GM19193 (cell line): ENCODE measurements around the gene GPR25.

Experiments used
- POLR2A ChIP-seq: IDR thresholded peaks from 4 replicates; pipeline ENCODE4 v1.6.1; 2011; ENCODE audit not compliant: insufficient read depth, insufficient read length; ENCODE audit errors: extremely low read depth

Gene GPR25

DNA sequence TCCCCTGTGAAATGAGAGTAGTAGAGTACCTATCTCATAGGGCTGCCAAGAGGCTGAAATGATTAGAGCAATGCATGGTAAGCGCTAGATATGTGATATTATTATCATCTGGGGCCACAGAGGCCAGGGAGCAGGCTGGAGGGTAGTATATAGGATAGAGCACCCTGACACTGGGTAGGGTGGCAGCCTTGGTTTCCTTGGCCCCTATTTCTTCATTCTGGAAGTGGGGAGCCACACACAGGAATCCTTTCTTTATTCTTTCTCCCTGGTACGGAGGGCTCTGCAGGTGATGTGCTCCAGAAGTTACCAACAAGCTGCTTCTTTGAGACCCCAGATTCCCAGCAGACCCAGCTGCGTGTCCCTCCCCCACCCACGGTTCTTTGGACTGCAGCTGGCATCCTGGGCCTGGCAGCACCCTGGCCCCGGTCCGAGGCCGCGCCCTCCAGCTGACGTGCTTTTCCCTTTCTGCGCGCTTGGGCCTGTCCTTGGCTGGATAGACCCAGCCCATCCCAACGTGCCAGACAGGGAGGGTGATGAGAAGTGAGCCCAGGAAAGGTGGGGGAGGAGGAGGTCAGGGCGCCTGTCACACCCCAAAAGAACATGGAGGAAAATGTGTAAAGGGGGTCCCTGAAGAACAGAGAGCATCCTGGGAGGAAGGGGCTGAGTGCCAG, 40.1 kb downstream of the GPR25 start:
- TF ChIP-seq POLR2A: no peak

DNA sequence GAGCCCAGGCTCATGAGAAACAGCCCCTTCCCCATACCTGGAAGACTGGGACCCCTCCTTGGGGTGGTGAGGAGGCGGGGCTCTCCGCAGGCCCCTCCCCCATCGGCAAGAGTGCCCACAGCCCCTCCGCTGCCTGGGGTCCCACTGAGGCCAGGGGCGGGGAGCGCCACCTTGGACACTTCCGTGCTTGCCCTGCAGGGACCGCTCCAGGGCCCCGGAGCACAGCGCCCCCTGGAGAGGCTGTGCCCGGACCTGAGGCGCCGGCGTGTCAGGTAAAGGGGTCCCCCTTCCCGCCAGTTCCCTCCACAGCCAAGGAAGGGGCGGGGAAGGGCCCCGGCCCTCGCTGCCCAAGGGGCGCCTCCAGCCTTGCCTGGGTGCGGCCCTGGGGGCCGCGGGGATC, 43.4 kb downstream of the GPR25 start:
- no peak for TF ChIP-seq POLR2A

DNA sequence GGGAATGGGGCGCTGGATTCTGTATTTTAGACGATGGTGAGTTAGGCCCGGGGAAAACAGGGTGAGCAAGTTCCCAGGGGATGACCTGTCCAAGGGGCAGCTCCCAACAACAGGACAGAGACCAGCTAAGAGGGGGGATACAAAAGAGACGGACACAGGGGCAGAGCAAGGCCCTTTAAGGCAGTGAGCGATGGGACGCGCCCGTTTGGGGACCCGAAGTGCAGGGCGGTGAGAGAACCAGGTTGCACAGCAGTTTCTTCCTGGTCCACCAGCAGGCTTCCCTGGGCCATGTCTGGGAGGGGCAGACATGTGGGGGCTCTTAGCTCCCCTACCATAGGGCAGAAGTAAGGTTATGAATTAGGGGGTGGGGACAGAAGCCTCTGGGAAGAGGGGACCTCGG, 43.9 kb downstream of the GPR25 start:
- no peak for TF ChIP-seq POLR2A

DNA sequence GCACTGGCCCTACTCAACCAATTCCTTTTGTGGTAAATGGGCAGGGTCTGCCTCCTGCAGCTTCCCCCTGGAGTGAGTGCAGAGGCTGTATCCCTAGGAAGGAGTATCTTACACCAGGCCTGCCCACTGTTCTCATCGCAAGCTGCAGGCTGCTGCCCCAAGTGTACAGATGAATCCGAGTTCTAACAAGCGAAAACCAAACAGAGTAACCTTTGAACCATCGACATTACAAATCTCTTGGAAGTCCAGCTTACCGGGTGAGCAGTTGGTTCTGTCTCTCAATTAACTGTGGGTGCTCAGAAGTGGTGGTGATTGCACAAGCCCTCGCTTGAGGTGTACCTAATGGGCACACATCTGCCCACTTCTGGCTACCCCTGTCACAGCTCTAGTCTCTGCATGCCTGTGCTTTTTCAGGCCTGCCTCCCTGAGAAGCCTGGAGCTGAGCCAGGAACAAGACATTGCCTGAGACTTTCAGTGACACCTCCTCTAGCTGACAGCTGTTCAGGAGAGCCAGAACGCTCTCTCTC, 44.6 kb downstream of the GPR25 start:
- TF ChIP-seq POLR2A: no peak

DNA sequence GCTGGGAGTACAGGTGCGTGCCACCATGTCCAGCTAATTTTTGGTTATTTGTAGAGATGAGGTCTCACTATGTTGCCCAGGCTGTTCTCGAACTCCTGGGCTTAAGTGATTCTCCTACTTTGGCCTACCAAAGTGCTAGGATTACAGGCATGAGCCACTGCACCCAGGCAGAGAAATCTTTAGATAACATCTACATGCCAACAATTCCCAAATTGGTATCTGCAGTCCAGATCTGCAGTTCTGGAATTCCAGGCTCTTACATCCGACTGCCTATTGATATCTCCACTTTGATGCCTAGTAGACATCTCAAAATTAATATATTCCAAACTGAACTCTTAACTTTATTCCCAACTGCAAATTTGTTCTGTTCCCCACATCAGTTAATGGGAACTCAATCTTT, 45.2 kb downstream of the GPR25 start:
- TF ChIP-seq POLR2A: no peak

DNA sequence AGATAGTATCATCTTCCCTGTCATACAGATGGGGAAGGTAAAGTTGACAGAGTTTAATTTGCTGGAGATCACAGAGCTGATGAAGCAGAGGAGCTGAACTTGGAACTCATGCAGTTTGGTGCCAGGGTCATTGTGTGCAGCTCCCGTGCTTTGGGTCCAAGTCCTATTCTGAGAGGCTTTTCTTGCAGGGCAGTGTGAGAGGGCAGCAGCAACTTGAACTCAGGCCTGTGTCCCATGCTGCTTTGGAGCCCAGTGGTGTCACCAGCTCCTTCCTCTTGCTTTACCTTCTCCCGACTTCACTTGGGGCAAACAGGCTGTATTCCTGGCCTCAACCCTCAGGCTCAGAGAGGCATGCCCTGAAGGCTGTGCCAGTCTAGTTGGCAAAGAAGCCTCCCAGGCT, 46.6 kb downstream of the GPR25 start:
- no peak for TF ChIP-seq POLR2A

DNA sequence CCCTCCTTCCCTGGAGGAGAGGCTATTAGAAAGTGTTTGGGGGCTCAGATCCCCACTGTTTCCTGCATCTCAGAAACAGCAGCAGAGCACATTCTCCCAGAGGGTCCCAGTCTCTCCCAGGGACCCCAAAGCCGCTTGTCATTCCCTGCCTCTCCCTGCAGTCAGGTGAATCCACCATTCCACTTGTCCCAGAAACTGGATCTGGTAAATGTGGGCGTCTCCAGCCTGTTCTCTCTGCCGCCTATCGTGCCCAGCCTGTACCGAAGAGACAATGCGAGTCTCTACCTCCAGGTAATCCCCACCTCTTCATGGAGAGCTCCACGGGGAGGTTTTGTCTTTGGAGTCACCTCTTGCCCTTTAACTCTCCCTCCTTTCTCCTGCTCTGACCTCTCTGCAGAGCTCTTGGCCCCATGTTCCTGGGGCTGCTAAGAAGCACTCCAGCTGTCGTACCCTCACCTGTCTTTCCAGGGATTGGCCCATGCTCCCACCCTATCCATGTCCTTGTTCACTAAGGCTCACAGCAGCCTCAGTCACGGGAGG, 48.9 kb downstream of the GPR25 start:
- TF ChIP-seq POLR2A: no peak

DNA sequence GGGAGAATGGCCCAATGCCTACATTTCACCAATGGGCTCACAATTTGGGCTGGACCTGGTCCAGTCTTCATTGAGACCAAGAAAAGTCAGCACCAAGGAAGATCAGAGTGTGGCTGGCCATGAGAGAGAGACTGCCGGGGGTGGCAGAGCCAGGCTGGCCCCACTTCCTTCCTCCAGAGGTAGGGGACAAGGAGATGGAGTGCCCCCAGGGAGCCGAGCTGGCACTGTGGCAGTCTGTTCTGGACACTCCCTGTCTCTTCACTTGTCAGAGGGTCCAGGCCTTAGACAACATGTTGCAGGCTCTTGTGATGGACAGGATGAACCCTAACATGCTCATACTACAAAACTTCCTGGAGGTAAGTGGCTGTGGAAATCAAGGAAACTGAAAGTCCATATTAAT, 49.6 kb downstream of the GPR25 start:
- TF ChIP-seq POLR2A: no peak

DNA sequence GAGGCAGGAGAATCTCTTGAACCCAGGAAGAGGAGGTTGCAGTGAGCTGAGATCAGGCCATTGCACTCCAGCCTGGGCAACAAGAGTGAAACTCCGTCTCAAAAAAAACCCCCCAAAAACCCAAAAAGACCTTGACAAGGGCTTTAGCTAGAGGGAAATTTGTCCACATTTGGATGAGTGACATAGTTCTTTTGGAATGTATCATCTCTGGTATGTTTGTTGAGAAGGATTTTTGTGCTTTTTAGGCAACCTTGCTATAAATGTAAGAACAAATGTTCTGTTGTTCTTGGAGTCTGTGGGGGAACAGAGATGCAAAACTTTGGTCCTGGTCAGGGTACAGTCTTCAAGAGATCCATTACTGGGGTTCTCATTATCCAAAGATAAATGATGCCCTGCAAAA, 50.8 kb downstream of the GPR25 start:
- no peak for TF ChIP-seq POLR2A
